ENCODE results near the gene PTBP1.

GRCh38 chr19:843836-844545 lies 46.7 kb downstream of the PTBP1 start:
- TF ChIP-seq CTCF (IDR thresholded peaks at IDR 0.05; ENCODE audit: low read depth, low read length) (no peak), POLR2A (IDR thresholded peaks at IDR 0.05; ENCODE audit: extremely low read depth, insufficient read length) (no peak), MAX (IDR thresholded peaks at IDR 0.05; ENCODE audit: low read depth, low read length) (no peak)
